Measurements from ENCODE around the gene PNMA1.
A peak's percentile ranks its signal among the peaks of the same experiment; 100 is the strongest.

Gene PNMA1

DNA sequence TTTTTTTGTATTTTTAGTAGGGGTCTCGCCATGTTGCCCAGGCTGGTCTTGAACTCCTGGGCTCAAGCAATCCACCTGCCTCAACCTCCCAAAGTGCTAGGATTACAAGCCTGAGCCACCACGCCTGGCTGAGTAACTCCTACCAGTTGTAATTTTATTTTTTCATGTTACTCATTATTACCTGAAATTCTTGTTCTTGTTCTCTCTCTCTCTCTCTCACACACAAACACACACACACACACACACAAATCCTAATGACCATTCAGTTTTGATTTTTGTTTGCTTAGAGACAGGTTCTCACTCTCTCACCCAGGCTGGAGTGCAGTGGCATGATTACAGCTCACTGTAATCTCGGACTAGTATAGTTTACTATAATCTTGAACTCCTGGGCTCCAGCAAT is 39.2 kb downstream of the PNMA1 start:
- TF ChIP-seq, protein P1, sequence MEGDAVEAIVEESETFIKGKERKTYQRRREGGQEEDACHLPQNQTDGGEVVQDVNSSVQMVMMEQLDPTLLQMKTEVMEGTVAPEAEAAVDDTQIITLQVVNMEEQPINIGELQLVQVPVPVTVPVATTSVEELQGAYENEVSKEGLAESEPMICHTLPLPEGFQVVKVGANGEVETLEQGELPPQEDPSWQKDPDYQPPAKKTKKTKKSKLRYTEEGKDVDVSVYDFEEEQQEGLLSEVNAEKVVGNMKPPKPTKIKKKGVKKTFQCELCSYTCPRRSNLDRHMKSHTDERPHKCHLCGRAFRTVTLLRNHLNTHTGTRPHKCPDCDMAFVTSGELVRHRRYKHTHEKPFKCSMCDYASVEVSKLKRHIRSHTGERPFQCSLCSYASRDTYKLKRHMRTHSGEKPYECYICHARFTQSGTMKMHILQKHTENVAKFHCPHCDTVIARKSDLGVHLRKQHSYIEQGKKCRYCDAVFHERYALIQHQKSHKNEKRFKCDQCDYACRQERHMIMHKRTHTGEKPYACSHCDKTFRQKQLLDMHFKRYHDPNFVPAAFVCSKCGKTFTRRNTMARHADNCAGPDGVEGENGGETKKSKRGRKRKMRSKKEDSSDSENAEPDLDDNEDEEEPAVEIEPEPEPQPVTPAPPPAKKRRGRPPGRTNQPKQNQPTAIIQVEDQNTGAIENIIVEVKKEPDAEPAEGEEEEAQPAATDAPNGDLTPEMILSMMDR (IDR thresholded peaks at IDR 0.05; ENCODE audit: borderline replicate concordance, control extremely low read depth, extremely low read depth, insufficient read depth, missing control alignments), result no peak
- in situ Hi-C loops (cut with MboI; ENCODE audit: low sequenced_read_pairs, unreplicated experiment), result no loop called here
- DNase-seq (ENCODE audit: low spot score), result no peak

DNA sequence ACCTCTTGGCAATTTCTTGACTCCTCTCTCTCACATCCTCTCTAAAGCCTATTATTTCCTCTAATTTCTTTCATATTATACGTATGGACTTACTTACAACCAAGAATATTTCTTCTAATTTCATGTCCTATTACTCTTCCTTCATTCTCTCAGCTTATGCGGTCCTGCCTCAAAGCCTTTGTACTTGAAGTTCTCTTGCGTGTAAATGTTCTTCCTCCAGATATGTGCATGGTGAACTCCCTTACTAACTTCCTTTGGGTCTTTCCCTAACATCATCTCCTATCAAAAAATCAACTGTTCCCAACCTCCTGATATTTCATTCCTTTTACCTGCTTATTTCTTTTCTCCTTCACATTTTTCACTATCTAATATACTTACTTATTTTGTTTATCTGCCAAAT is 46.3 kb downstream of the PNMA1 start:
- TF ChIP-seq, protein P1 (IDR thresholded peaks at IDR 0.05; ENCODE audit: borderline replicate concordance, control extremely low read depth, extremely low read depth, insufficient read depth, missing control alignments), result no peak
- DNase-seq (ENCODE audit: low spot score), result no peak
- in situ Hi-C loops (cut with MboI; ENCODE audit: low sequenced_read_pairs, unreplicated experiment), result no loop called here

DNA sequence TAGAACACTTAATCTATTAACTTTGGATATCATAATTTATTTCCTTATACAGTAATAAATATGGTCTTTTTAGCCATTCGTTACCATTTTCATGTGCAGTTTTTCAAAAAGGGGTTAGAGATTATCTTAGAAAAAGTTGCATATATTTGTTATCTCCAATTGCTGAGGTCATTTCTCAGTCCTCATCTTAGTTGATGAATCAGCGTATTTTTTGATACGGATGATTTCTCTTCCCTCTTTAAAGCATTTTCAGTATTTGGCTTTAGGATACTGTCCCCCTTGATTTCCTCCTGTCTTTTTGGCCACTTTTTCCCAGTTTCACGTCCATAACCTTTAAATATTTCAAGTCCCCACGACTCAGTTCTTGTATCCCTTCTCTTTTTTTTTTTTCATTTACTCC is 47.6 kb downstream of the PNMA1 start:
- DNase-seq (ENCODE audit: low spot score), result no peak
- in situ Hi-C loops (cut with MboI; ENCODE audit: low sequenced_read_pairs, unreplicated experiment), result no loop called here
- TF ChIP-seq, protein P1 (IDR thresholded peaks at IDR 0.05; ENCODE audit: borderline replicate concordance, control extremely low read depth, extremely low read depth, insufficient read depth, missing control alignments), result no peak

DNA sequence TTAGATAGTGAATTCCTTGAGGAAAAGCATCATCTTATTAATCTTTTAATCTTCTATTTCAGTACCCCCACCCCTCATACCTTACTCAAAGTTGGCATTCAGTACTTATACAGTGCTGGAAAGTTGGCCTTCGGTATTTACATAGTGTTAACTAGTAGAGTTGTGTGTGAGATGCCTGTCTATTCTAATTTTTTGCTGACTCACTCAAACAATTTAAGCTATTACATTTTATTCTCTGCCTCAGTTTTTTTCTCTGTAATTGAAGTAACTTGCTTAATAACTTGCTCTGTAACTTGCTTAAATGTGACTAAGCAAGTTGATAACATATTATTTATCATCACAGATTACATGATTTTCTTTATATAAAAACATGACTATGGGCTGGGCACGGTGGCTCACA is 49.1 kb downstream of the PNMA1 start:
- in situ Hi-C loops (cut with MboI; ENCODE audit: low sequenced_read_pairs, unreplicated experiment), result no loop called here
- TF ChIP-seq, protein P1 (IDR thresholded peaks at IDR 0.05; ENCODE audit: borderline replicate concordance, control extremely low read depth, extremely low read depth, insufficient read depth, missing control alignments), result no peak
- DNase-seq (ENCODE audit: low spot score), result no peak

DNA sequence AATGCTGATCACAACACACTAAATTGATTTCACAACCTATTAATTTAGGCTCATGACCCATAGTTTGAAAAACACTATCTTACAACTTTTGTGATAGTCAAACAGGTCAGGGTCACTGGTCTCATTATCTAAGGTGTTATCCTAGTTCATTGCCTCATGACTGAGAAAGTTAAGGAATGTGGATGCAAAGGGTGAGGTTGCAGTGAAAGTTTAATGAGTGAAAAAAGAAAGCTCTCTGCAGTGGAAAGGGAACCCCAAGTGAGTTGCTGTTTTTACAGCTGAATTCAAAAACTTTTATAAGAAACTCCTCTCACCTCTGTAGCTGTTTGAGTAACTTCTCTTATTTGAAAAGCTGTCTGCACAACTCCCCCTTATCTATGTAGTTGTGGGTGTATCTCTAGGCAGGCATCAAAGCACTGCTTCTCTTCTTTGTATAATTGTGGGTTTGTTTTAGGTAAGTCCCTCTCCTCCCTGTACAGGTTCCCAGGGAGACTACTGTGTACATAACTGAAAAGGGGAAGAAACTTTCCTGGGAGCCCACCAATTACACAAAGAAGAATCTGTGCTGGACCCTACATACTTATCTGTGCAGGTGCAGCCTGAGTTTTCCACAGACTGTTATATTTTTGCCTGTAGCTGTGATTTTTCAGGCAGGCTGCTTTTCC is 50.5 kb downstream of the PNMA1 start:
- DNase-seq (ENCODE audit: low spot score), result peak; percentile 23
- in situ Hi-C loops (cut with MboI; ENCODE audit: low sequenced_read_pairs, unreplicated experiment), result no loop called here
- TF ChIP-seq, protein P1 (IDR thresholded peaks at IDR 0.05; ENCODE audit: borderline replicate concordance, control extremely low read depth, extremely low read depth, insufficient read depth, missing control alignments), result no peak

DNA sequence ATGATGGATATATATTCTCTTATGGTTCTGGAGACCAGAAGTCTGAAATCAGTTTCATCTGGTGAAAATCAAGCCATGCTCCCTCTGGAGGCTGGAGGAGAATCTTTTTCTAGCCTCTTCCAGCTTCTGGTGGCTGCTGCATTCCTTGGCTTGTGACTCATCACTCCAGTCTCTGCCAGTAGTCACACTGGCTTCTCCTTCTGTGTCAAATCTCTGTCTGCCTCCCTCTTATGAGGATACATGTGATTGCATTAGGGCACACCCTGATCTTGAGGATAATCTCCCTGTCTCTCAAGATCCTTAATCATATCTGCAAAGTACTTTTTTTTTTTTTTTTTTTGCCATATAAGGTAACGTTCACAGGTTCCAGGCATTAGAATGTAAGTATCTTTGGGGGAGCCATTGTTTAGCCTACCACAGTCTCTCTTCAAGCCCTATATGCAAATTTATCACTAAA is 51.7 kb downstream of the PNMA1 start:
- DNase-seq (ENCODE audit: low spot score), result no peak
- in situ Hi-C loops (cut with MboI; ENCODE audit: low sequenced_read_pairs, unreplicated experiment), result no loop called here
- TF ChIP-seq, protein P1 (IDR thresholded peaks at IDR 0.05; ENCODE audit: borderline replicate concordance, control extremely low read depth, extremely low read depth, insufficient read depth, missing control alignments), result no peak

Measured in GM13976 (cell line).